Activated T-helper 2 cell treated with anti-CD3 and anti-CD28 coated beads, Interferon-gamma antibody, Interleukin-2, Interleukin-4, amounts not matched to agents 10 μg/mL and 5 μg/mL and 100 μg/mL, durations not matched to agents 14 hours and 24 hours and 36 hours (primary cell): ENCODE data around the gene NDUFAF7. TPM values are rescaled to one million over a fixed set of nuclear protein-coding genes. Genes with fewer than 3 reads are reported as not detected.
"Not testable (repeated sequence)": the region's sequence is repeated elsewhere in the genome, so short reads cannot be mapped to it uniquely, and the experiment has no call there.

Experiments
- DNase-seq: peaks from one replicate; pipeline ENCODE4 v3.0.0; 2021; ENCODE audit warnings: low spot score
- H3K27ac Mint-ChIP-seq: one replicate; pipeline ENCODE4 v1.8.0; 2021; ENCODE audit warnings: mixed read lengths
- H3K27me3 Mint-ChIP-seq: one replicate; pipeline ENCODE4 v1.8.0; 2021; ENCODE audit warnings: low read depth, mixed read lengths
- H3K36me3 Mint-ChIP-seq: one replicate; pipeline ENCODE4 v1.8.0; 2021; ENCODE audit warnings: low read depth, mixed read lengths
- H3K4me1 Mint-ChIP-seq: one replicate; pipeline ENCODE4 v1.8.0; 2021; ENCODE audit warnings: low read depth, mixed read lengths
- H3K4me3 Mint-ChIP-seq: one replicate; pipeline ENCODE4 v1.8.0; 2021; ENCODE audit warnings: low read depth, mild to moderate bottlenecking, moderate library complexity, mixed read lengths
- H3K9me3 Mint-ChIP-seq: one replicate; pipeline ENCODE4 v1.8.0; 2021; ENCODE audit warnings: mixed read lengths
- intact Hi-C: fragments of 100-400 bp; cut with micrococcal nuclease; formaldehyde crosslinking; loops from one replicate; pipeline ENCODE4 v1.15.1; 2023
- total RNA-seq: library from RNA; stranded (reverse); gene quantifications from 2 replicates; pipeline ENCODE4 v1.2.3, GENCODE V29; 2022

NDUFAF7 gene
- total RNA-seq, 1 donor from 2014 or later, result 21.2 TPM

GRCh38 chr2:37225129-37225528 is 6.3 kb upstream of the NDUFAF7 start:
- DNase-seq, H3K9me3 Mint-ChIP-seq, intact Hi-C loops, H3K4me3 Mint-ChIP-seq, H3K27ac Mint-ChIP-seq, H3K27me3 Mint-ChIP-seq: not testable (repeated sequence)
- Mint-ChIP-seq H3K36me3 (peaks cover 77% of the 10 kb centered on the region), H3K4me1 (peaks cover 41% of the 10 kb centered on the region)

GRCh38 chr2:37226863-37227262 is 4.6 kb upstream of the NDUFAF7 start:
- Mint-ChIP-seq H3K27me3 (no peaks in the 10 kb centered on the region), H3K36me3 (peaks cover 61% of the 10 kb centered on the region), H3K27ac (no peak overlapping the region), H3K9me3 (no peaks in the 10 kb centered on the region), H3K4me1 (peaks cover 41% of the 10 kb centered on the region), H3K4me3 (no peak overlapping the region)
- intact Hi-C loops, result no loop called here
- no peak for DNase-seq

GRCh38 chr2:37228788-37229187 is 2.7 kb upstream of the NDUFAF7 start:
- Mint-ChIP-seq H3K36me3 (peaks cover 45% of the 10 kb centered on the region), H3K4me1 (peaks cover 28% of the 10 kb centered on the region), H3K27me3 (no peaks in the 10 kb centered on the region), H3K9me3 (no peaks in the 10 kb centered on the region), H3K4me3 (no peak overlapping the region), H3K27ac (no peak overlapping the region)
- DNase-seq, result no peak
- intact Hi-C loops, result no loop called here

- Mint-ChIP-seq H3K4me3 (no peak overlapping the region), H3K27me3 (no peaks in the 10 kb centered on the region), H3K36me3 (peaks cover 44% of the 10 kb centered on the region), H3K9me3 (no peaks in the 10 kb centered on the region), H3K27ac (no peak overlapping the region), H3K4me1 (peaks cover 27% of the 10 kb centered on the region)
- DNase-seq, result no peak
- intact Hi-C loops, result loop anchor here (2.0 to 5.0 kb wide), 3 partner anchors 94 to 357 kb away; partner anchors contain the start of genes GPATCH11, HEATR5B and PRKD3
These were observed 877 bp upstream of the NDUFAF7 start for GRCh38 chr2:37230581-37230980.

- Mint-ChIP-seq H3K27me3 (no peaks in the 10 kb centered on the region), H3K4me1 (peaks cover 19% of the 10 kb centered on the region), H3K4me3 (no peak overlapping the region), H3K36me3 (peaks cover 41% of the 10 kb centered on the region), H3K9me3 (no peaks in the 10 kb centered on the region), H3K27ac (no peak overlapping the region)
- intact Hi-C loops, result loop anchor here (5.0 kb wide), 1 partner anchor 355 kb away; no protein-coding TSS in a partner anchor
- DNase-seq, result no peak
These were observed 874 bp downstream of the NDUFAF7 start for GRCh38 chr2:37232131-37232933.

GRCh38 chr2:37243435-37243834 is 12.0 kb downstream of the NDUFAF7 start:
- no peak for DNase-seq
- Mint-ChIP-seq H3K4me3 (no peak overlapping the region), H3K27me3 (no peaks in the 10 kb centered on the region)

GRCh38 chr2:37244017-37244416 is 12.6 kb downstream of the NDUFAF7 start:
- intact Hi-C loops, result loop anchor here (1.0 kb wide), 1 partner anchor 13 kb away; the partner anchor contains the start of genes CEBPZ and NDUFAF7
- Mint-ChIP-seq H3K4me1 (peaks cover 32% of the 10 kb centered on the region), H3K9me3 (peaks cover 5% of the 10 kb centered on the region), H3K36me3 (peaks cover 88% of the 10 kb centered on the region), H3K4me3 (no peak overlapping the region), H3K27me3 (no peaks in the 10 kb centered on the region), H3K27ac (no peak overlapping the region)
- DNase-seq, result no peak

More at GRCh38 chr2:37243435-37243834, 12.0 kb downstream of the NDUFAF7 start:
- H3K4me1 Mint-ChIP-seq, result peaks cover 32% of the 10 kb centered on the region
- H3K9me3 Mint-ChIP-seq, result peaks cover 5% of the 10 kb centered on the region
- intact Hi-C loops, result no loop called here
- H3K36me3 Mint-ChIP-seq, result peaks cover 88% of the 10 kb centered on the region
- H3K27ac Mint-ChIP-seq, result peak overlapping the region; percentile 40

GRCh38 chr2:37244755-37245154 is 13.3 kb downstream of the NDUFAF7 start:
- Mint-ChIP-seq H3K9me3 (peaks cover 5% of the 10 kb centered on the region), H3K4me1 (peaks cover 32% of the 10 kb centered on the region), H3K27ac (no peak overlapping the region), H3K27me3 (no peaks in the 10 kb centered on the region), H3K4me3 (no peak overlapping the region), H3K36me3 (peaks cover 91% of the 10 kb centered on the region)
- intact Hi-C loops, result loop anchor here (1.0 kb wide), 1 partner anchor 13 kb away; the partner anchor contains the start of genes CEBPZ and NDUFAF7
- no peak for DNase-seq

- peaks cover 25% of the 10 kb centered on the region for H3K4me1 Mint-ChIP-seq
- H3K27me3 Mint-ChIP-seq, result no peaks in the 10 kb centered on the region
- H3K27ac Mint-ChIP-seq, result no peak overlapping the region
- peaks cover 90% of the 10 kb centered on the region for H3K36me3 Mint-ChIP-seq
- DNase-seq, result no peak
- peaks cover 5% of the 10 kb centered on the region for H3K9me3 Mint-ChIP-seq
- intact Hi-C loops, result no loop called here
- H3K4me3 Mint-ChIP-seq, result no peak overlapping the region
These were observed 14.7 kb downstream of the NDUFAF7 start for GRCh38 chr2:37246205-37246604.

- intact Hi-C loops, result no loop called here
- H3K27ac Mint-ChIP-seq, result no peak overlapping the region
- no peaks in the 10 kb centered on the region for H3K27me3 Mint-ChIP-seq
- no peak for DNase-seq
- no peaks in the 10 kb centered on the region for H3K9me3 Mint-ChIP-seq
- peaks cover 77% of the 10 kb centered on the region for H3K36me3 Mint-ChIP-seq
- no peak overlapping the region for H3K4me3 Mint-ChIP-seq
- no peaks in the 10 kb centered on the region for H3K4me1 Mint-ChIP-seq
These were observed 19.6 kb downstream of the NDUFAF7 start for GRCh38 chr2:37250869-37251740.

- no peak for DNase-seq
- intact Hi-C loops, result no loop called here
- peaks cover under 1% of the 10 kb centered on the region for H3K4me1 Mint-ChIP-seq
- no peaks in the 10 kb centered on the region for H3K27me3 Mint-ChIP-seq
- H3K27ac Mint-ChIP-seq, result no peak overlapping the region
- H3K9me3 Mint-ChIP-seq, result no peaks in the 10 kb centered on the region
- peaks cover 17% of the 10 kb centered on the region for H3K36me3 Mint-ChIP-seq
- H3K4me3 Mint-ChIP-seq, result no peak overlapping the region
These were observed 31.1 kb downstream of the NDUFAF7 start for GRCh38 chr2:37262522-37262921.

- H3K9me3 Mint-ChIP-seq, result no peaks in the 10 kb centered on the region
- intact Hi-C loops, result no loop called here
- no peak overlapping the region for H3K27ac Mint-ChIP-seq
- H3K4me3 Mint-ChIP-seq, result no peak overlapping the region
- H3K4me1 Mint-ChIP-seq, result peaks cover 2% of the 10 kb centered on the region
- H3K27me3 Mint-ChIP-seq, result no peaks in the 10 kb centered on the region
- H3K36me3 Mint-ChIP-seq, result peaks cover 17% of the 10 kb centered on the region
- no peak for DNase-seq
These were observed 32.4 kb downstream of the NDUFAF7 start for GRCh38 chr2:37263839-37264238.
